Motor neuron (in vitro differentiated cells): ENCODE data around the gene MS4A10. TPM values are rescaled to one million over a fixed set of nuclear protein-coding genes. Genes with fewer than 3 reads are reported as not detected.
"Not testable (repeated sequence)": the region's sequence is repeated elsewhere in the genome, so short reads cannot be mapped to it uniquely, and the experiment has no call there.

Source experiments
- ATAC-seq, 8 experiments: fragments of 200-7000 bp; cut with Tn5 transposase; replicated peaks in 6 of 8; 2 replicates each; pipeline ENCODE4 v1.8.0; 2021; ENCODE audit warnings: mild to moderate bottlenecking in 8 of 8, moderate library complexity in 8 of 8
- H3K27ac ChIP-seq, 2 donors: fragments of 250-450 bp; sonication (Bioruptor Pico); 2 replicates each; pipeline ENCODE4 v1.9.0; 2021; ENCODE audit warnings: antibody characterized with exemption in 2 of 2, mild to moderate bottlenecking in 2 of 2, moderate library complexity in 1 of 2
- H3K4me1 ChIP-seq, 2 donors: fragments of 250-450 bp; sonication (Bioruptor Pico); replicated peaks in 1 of 2; 2 replicates each; pipeline ENCODE4 v1.6.1; 2021; ENCODE audit warnings: antibody characterized with exemption in 2 of 2, mild to moderate bottlenecking in 2 of 2, moderate library complexity in 1 of 2
- H3K4me3 ChIP-seq, 5 donors: fragments of 250-450 bp; sonication (Bioruptor Pico); 2 replicates each; pipeline ENCODE4 v1.9.0; 2021; ENCODE audit warnings: antibody characterized with exemption in 5 of 5, mild to moderate bottlenecking in 5 of 5, moderate library complexity in 4 of 5
- WGBS, 10 experiments: fragments of 450-650 bp; shearing (Covaris generic); methylation state at CpG; one replicate each; pipeline ENCODE4 v1.0.0; 2022; 5-methylcytosine and 5-hydroxymethylcytosine counted together
- in situ Hi-C, 9 experiments: fragments of 400-800 bp; cut with MboI; loops; one replicate each; pipeline ENCODE4 v1.15.0; 2021; ENCODE audit warnings: low sequenced_read_pairs in 9 of 9, low pct_unique_long_range_greater_than_20kb in 2 of 9; ENCODE audit not compliant: unreplicated experiment in 9 of 9
- total RNA-seq, 8 experiments: library from RNA; unstranded; fragments of 300-600 nt; gene quantifications; 2 replicates each; pipeline versions ENCODE4 v1.2.3 to v1.2.4, GENCODE V29; 2022

The MS4A10 gene
- total RNA-seq, 8 experiments from 2014 or later = 0.08 to 0.33 (median 0.10) TPM; not detected in 4

DNA sequence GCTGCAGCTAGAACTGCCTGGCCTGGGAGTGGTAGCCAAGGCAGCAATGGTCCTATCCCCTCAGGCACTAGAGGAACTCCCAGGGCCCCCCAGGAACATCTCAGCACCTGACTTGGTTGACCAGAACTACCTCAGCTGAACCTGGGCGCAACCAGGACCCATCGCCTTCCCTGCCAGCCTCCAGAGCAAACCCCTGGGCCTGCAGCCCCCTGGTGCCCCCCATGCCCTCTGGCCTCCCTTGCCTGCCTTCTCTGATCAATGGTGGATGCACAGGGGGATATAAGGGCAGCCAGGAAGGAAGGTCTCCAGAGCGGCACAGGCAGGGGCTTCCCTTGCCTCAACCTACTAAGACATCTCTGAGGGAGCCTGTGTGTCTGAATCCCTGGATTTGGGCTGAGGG is 13.5 kb downstream of the MS4A10 start:
- Histone ChIP-seq H3K4me1 (no peaks in the 10 kb centered on the region), H3K4me3 (no peak overlapping the region), H3K27ac (no peak overlapping the region)
- ATAC-seq = no peak
- 83% methylated on average over 1 of the region's 3 CpGs; no CpG with 5 or more reads in 9 of the 10 experiments for WGBS, 10 experiments
- in situ Hi-C loops = no loop called here

DNA sequence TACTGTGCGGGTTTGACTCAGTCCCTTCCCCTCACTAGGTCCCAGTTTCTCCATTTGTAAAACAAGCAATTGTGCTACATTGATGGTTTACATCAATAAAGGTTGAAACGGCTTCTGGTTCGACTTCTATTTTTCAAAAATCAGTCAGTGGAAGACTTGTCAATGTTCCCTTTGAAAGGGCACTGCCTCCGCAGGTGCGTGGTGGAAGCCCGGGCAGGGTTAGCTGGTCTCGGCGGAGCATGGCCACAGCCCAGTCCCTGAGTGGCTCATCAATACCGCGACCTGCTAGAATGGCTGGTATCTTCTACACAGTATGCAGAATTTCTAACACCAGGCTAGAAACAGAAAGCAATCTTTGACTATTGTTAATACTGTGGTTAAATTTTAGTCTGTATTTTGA is 16.1 kb downstream of the MS4A10 start:
- WGBS, 10 experiments = 61 to 93% (median 88%) methylated on average over 2 to 7 of the region's 10 CpGs; no CpG with 5 or more reads in 1 of the 10 experiments
- Histone ChIP-seq H3K27ac (no peak overlapping the region), H3K4me1 (no peaks in the 10 kb centered on the region), H3K4me3 (no peak overlapping the region)
- ATAC-seq = no peak
- in situ Hi-C loops = no loop called here

DNA sequence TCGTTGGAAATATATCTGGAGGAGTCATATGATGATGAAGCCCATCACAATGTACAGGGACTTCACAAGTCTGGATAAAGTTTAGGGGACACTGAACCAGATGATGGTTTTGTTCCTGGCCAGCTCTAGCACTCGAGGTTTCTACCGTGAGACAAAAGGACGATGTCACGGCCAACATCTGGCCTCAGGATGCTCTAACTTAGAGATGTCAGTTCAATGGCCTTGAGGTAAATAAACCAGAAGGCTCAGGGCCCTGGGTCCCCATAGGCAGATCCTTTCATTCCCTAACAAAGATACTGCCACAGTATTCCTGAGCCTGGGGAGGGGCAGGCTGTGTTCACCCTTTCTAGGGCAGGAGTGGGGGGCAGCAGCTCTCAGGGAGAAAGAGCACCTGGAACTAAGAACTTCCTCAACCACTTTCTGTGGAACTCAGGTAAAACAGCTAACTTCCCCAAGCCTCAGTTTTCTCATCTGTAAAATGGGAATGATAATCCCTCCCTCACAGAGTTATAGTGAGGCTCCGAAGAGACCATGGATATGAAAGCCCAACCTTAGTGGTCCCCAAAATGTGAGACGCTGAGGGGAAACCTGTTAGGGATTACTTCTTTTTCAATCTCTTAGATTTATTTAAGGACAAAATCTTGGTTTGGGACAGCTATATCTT is 18.3 kb downstream of the MS4A10 start:
- in situ Hi-C loops = no loop called here
- no peak for ATAC-seq
- no peaks in the 10 kb centered on the region for H3K4me1 ChIP-seq
- no peak overlapping the region for H3K27ac ChIP-seq
- H3K4me3 ChIP-seq = no peak overlapping the region
- WGBS, 10 experiments = 24 to 100% (median 71%) methylated on average over 1 to 6 of the region's 7 CpGs; no CpG with 5 or more reads in 1 of the 10 experiments

DNA sequence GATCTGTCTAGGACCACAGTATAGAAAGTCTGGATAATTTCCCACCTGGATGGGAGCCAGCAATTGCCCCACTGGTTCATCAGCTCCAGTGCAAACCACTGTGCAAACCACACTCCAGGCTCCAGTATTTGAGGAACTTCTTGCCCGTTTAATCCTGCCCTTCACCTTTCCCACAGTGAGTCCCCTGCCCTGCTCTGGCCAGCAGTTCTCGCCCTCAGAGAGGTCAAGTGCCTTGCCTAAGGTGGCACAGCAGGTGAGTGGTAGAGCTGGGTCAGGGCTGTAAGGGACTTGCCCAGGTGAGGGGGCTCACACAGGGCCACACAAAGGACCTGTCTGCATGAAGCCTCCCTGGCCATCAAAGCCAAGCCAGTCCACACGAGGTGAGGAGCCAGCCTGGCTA is 24.1 kb downstream of the MS4A10 start:
- ATAC-seq = no peak
- in situ Hi-C loops = no loop called here

DNA sequence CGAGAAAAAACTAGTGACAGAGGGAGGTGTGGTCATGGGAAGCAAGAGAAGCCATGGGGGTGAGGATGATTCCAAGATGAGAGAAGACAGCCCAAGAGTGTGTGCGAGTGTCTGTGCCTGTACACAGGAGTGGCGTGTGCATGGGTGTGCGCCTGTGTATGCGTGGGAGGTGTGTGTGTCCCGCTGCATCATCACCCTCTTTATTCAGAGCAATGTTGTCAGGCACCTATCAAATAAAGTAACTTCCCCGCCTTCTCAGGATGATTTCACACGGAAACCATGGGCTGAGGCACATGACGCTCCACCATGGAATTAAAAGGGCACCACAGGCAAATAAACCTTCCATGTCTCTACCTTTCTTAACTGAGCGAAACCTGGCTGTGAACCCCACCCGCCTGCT is 24.6 kb downstream of the MS4A10 start:
- 49 to 95% (median 64%) methylated on average over 3 to 7 of the region's 11 CpGs; no CpG with 5 or more reads in 7 of the 10 experiments for WGBS, 10 experiments

More for the DNA sequence above, 24.1 kb downstream of the MS4A10 start:
- Histone ChIP-seq H3K4me1 (no peaks in the 10 kb centered on the region), H3K27ac (no peak overlapping the region), H3K4me3 (no peak overlapping the region)
- 43 to 80% (median 49%) methylated on average over 1 to 3 of the region's 3 CpGs; no CpG with 5 or more reads in 6 of the 10 experiments for WGBS, 10 experiments

DNA sequence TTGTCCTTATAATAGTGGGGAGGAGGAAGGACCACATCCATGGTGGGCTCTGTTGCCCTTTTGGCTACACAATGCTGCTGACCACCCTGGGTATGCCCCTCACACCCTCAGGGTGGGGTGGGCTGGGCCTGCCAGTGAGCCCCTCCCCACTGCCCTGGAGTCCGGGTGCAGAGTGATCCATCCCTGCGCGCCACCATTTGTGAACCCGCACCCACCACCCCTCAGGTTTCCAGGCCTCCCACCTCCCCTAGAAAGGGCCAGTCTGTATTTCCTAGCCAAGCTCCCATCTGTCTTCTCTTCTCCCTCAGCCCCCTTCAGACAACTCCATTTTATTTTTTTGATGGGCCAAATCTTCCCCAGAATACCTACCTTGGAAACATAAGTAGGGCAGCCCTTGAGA is 25.0 kb downstream of the MS4A10 start:
- no peaks in the 10 kb centered on the region for H3K4me1 ChIP-seq
- no peak overlapping the region for H3K4me3 ChIP-seq
- in situ Hi-C loops = no loop called here
- WGBS, 10 experiments = 79 to 94% methylated on average over 3 of the region's 4 CpGs; no CpG with 5 or more reads in 8 of the 10 experiments
- no peak for ATAC-seq
- H3K27ac ChIP-seq = no peak overlapping the region

More for the DNA sequence above, 24.6 kb downstream of the MS4A10 start:
- Histone ChIP-seq H3K4me1 (no peaks in the 10 kb centered on the region), H3K4me3 (no peak overlapping the region), H3K27ac (no peak overlapping the region)
- in situ Hi-C loops = no loop called here
- no peak for ATAC-seq

DNA sequence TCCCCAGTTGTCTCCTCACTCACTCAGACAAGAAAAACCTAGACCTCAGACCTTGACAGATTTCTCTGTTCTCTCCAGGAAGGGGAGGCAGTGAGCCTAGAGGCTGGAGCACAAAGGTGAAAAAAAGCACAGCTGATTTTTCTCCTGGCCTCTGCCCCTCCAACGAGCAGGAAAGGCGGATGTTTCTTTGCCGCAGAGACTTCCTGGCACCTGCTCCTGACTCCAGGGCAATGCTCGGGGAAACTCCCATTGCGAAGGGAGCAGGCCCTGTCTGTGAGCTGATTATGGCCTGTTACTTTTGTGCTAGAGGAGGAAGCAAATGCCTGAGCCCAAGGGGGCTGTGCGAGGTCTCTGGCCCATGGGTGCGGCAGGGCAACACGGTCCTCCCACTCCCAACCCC is 25.4 kb downstream of the MS4A10 start:
- no peak overlapping the region for H3K27ac ChIP-seq
- no peak for ATAC-seq
- 30 to 83% (median 60%) methylated on average over 2 to 6 of the region's 8 CpGs; no CpG with 5 or more reads in 5 of the 10 experiments for WGBS, 10 experiments
- in situ Hi-C loops = no loop called here
- H3K4me3 ChIP-seq = no peak overlapping the region
- H3K4me1 ChIP-seq = no peaks in the 10 kb centered on the region

DNA sequence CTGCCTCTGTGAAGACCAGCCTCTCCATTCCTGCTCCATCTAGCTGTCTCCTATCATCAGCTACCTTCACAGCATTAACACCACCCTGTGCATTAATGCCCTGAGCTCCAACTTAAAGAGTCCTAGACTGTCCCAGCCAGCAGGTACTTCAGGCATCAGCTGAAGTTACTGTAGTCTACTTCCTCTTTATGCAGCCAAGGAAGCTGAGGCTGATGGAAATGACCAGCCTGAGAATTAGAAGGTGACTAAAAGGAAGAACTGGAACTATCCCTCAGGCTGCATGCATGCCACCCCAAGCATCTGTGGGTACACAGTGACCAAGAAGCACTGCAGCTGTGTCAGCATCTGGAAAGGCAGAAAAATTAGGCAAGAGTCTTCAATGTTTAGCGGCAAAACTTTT is 28.2 kb downstream of the MS4A10 start:
- in situ Hi-C loops = no loop called here
- H3K4me1 ChIP-seq = no peaks in the 10 kb centered on the region
- 0 to 100% (median 86%) methylated on average over 1 of the region's 1 CpG; no CpG with 5 or more reads in 7 of the 10 experiments for WGBS, 10 experiments
- no peak overlapping the region for H3K4me3 ChIP-seq
- ATAC-seq = no peak
- H3K27ac ChIP-seq = no peak overlapping the region

DNA sequence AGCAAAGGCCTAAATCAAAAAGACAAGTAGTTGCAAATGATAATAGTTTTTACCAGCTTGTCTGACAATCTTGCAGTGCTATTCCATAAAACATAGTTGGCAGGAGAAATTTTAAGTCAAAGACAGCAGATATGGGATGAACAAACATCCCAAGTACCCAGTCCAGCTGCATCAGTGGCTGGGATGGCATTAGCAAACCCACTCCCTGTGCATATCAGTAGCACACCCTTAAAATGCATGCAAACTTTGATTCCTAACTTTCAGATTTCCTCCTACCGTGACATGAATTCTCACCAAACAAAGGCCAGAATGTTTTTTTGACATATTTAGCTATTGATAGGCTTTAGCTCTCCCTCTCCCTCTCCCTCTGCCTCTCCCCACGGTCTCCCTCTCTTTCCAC is 29.0 kb downstream of the MS4A10 start:
- peak in 2 of 8 experiments; percentile 53 to 55 for ATAC-seq
- Histone ChIP-seq H3K27ac (no peak overlapping the region), H3K4me3 (no peak overlapping the region), H3K4me1 (no peaks in the 10 kb centered on the region)
- WGBS, 10 experiments = 20 to 73% (median 67%) methylated on average over 1 to 2 of the region's 2 CpGs; no CpG with 5 or more reads in 6 of the 10 experiments
- in situ Hi-C loops = no loop called here

DNA sequence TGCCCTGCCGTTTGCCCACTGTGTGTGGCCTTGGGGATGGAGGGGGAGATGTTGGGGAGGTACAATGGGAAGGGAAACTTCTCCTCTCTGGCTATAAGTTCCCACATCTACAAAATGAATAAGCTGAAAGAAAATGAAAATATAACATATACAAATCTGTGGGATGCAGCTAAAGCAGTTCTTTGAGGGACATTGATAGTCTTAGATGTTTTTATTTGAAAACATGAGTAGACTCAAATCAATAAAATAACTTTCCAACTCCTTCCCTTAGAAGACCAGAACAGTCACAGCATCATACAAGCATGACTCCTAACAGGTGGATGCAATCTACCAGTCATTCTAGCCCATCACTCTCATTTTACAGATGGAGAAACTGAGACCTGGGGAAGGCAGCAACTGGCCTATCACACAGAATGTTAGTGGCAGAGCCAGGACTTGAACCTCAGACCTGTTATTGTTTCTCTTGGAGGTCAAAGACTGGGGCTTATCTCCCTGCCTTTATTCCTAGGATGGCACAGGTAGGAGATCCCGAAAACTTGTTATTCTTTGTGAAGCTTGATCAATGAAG is 31.5 kb downstream of the MS4A10 start:
- Histone ChIP-seq H3K4me1 (no peaks in the 10 kb centered on the region), H3K4me3 (no peak overlapping the region), H3K27ac (no peak overlapping the region)
- ATAC-seq = no peak
- WGBS, 10 experiments = 29 to 100% (median 80%) methylated on average over 1 to 2 of the region's 2 CpGs; no CpG with 5 or more reads in 1 of the 10 experiments
- in situ Hi-C loops = no loop called here

DNA sequence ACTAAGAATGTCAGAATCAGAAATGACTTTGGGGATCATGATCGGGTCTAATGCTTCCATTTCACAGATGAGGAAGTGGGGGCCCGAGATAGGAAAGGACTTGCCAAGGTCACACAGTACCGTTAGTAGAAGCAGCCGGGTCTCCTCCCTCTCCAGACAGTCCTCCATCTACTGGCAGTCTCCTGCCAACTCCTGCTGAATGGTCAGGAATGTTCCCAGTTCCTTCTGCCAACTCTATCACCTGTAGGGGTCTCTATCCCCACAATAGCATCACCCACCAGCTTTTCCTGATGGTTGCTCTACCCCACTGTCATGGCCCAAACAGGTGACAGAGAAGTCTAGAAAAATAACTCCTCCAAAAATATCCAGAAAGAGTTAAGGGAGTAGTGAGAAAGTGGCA is 32.9 kb downstream of the MS4A10 start:
- Histone ChIP-seq H3K4me3 (no peak overlapping the region), H3K4me1 (no peaks in the 10 kb centered on the region), H3K27ac (no peak overlapping the region)
- in situ Hi-C loops = no loop called here
- ATAC-seq = no peak
- 8 to 92% (median 76%) methylated on average over 3 to 4 of the region's 4 CpGs; no CpG with 5 or more reads in 5 of the 10 experiments for WGBS, 10 experiments

DNA sequence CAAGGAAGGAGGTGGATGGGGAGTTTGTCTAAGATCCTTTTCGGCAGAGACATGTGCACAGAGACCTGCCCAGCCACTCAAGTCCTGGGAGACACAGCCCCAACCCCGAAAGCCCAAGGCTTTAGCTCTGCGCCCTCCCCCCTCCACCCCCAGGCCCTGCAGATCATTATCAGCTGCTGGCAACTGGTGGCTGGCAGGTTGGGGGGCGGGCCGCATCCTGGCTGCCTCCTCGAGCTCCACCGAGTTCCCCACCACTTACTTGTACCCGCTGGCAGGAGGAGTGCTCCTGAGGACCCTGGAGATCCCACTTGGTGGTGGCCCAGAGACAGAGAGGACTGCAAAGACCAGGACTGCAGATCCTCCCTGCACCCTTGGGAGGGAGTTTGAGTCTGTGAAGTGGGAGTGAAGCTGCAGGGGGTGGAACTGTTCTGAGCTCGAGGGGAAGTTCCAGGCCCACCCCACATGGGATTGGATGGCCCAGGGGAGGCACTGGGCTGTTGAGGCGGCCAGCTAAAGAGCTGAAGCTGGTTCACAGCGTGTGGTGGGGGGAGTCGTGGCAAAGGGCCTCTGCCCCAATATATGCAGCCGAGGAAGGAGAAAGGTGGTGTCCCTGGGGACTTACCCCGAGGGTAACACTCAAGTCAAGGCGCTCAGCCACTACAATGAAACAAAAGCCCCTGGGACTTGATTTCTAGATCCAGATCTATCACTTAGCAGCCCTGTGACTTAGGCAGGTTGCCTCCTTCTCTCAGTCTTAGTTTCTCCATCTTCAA is 36.9 kb downstream of the MS4A10 start:
- no peak for ATAC-seq
- H3K27ac ChIP-seq = no peak overlapping the region
- 39 to 90% (median 73%) methylated on average over 2 to 7 of the region's 15 CpGs; no CpG with 5 or more reads in 4 of the 10 experiments for WGBS, 10 experiments
- H3K4me1 ChIP-seq = no peaks in the 10 kb centered on the region
- in situ Hi-C loops = no loop called here
- H3K4me3 ChIP-seq = no peak overlapping the region

DNA sequence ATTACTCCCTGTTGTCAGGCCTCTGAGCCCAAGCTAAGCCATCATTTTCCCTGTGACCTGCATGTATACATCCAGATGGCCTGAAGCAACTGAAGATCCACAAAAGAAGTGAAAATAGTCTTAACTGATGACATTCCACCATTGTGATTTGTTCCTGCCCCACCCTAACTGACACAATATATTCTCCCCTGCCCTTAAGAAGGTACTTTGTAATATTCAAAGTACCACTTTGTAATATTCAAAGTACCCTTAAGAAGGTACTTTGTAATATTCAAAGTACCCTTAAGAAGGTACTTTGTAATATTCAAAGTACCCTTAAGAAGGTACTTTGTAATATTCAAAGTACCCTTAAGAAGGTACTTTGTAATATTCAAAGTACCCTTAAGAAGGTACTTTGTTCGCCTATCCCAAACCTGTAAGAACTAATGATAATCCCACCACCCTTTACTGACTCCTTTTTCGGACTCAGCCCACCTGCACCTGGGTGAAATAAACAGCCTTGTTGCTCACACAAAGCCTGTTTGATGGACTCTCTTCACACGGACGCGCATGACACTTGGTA is 38.7 kb downstream of the MS4A10 start:
- H3K4me1 ChIP-seq, H3K4me3 ChIP-seq, ATAC-seq, in situ Hi-C loops, H3K27ac ChIP-seq: not testable (repeated sequence)
- WGBS, 10 experiments = 59 to 98% (median 83%) methylated on average over 1 to 5 of the region's 5 CpGs; no CpG with 5 or more reads in 5 of the 10 experiments
